GM19468 (cell line): ENCODE data around the gene NTSR1.

Experiments
- ATAC-seq: cut with Tn5 transposase; IDR thresholded peaks from one replicate; pipeline ENCODE4 v1.9.1; 2021; ENCODE audit warnings: mild to moderate bottlenecking, moderate library complexity, moderate number of reproducible peaks; ENCODE audit not compliant: unreplicated experiment; ENCODE audit errors: extremely low read depth

Gene NTSR1

DNA sequence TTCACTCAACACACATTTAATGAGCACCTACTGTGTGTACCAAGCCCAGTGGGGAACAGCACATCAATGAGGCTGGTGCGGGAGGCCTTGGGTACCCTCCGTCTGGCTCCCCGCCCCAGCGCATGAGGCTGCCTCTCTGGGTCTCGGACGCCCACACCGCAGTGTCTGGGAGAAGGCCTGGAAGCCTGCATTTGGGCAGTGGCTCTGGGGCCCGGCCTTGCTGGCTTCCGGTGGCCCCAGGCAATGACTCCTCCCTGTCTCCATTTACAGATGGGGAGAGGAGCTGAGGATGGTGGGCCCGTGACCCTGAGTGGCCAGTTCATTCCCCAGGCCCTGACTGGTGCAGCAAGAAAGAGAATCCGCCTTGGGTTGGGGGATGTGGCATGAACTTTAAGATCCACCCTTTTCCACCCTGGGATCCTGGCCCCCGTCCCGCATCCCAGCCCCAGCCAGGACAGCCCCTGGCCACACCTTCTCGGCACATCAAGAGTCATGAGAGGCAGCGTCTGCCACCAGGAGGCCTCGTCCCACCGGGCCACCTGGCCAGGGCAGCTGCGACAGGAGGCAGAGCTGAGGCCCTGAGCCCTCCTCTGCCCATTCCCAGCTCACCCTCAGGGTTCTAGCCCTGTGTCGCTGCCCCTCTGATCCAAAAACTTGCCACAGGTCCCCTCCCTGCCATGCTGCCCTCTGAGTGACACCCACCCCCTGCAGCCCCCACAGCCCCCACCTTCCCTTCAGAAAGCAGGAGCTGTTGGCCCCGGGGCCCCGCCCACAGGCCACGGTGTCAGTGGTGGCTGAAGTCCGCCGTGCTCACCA is 70.2 kb downstream of the NTSR1 start:
- no peak for ATAC-seq

DNA sequence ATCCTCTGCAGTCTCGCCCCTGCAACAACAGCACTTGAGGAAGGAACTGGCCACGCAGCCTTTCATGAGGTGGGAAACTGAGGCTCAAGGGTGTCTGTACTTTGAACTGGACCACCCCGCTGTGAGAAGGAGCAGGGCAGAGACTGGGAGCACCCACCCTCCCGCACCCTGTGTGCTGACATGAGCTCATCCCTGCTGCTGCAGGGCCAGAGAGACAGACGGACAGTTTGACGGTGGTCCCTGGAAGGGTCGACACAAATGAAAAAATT is 70.7 kb downstream of the NTSR1 start:
- ATAC-seq, result no peak

DNA sequence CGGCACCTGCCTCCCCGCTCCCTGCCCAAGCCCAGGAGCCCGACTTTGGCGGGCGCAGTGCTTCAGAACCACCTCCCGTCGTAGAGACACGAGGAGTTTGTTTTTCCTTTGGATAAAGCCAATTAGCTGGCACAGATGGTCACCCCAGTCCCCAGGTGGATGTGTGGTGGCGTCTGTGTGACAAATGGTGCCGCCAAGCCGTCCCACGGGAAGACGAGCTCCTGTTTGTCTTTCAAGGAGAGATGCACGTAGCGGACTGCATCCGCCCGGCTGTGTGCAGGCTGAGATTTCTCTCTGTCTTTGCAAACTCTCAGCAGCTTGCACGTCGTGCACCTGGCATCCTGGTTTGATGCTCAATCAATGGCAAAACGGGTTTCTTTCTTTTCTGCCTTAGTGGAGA is 71.6 kb downstream of the NTSR1 start:
- no peak for ATAC-seq

DNA sequence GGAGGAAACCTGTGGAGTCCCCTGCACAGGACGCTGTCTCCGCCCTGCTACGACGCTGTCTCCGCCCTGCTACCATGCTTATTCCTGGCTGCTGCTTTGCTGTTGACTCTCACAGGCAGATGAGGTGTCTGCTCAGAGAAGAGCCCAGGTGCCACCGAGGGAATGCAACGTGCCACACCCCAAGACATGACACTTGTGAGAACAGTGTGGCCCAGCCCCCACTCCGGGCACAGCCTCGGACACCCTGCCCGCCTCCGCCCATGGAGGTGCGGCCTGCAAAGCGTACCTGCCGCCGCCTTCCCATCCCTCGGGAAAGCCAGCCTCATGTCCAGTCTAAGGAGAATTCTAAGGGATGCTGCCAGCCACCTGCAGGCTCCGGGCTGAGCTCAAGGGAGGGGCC is 72.1 kb downstream of the NTSR1 start:
- ATAC-seq, result no peak

DNA sequence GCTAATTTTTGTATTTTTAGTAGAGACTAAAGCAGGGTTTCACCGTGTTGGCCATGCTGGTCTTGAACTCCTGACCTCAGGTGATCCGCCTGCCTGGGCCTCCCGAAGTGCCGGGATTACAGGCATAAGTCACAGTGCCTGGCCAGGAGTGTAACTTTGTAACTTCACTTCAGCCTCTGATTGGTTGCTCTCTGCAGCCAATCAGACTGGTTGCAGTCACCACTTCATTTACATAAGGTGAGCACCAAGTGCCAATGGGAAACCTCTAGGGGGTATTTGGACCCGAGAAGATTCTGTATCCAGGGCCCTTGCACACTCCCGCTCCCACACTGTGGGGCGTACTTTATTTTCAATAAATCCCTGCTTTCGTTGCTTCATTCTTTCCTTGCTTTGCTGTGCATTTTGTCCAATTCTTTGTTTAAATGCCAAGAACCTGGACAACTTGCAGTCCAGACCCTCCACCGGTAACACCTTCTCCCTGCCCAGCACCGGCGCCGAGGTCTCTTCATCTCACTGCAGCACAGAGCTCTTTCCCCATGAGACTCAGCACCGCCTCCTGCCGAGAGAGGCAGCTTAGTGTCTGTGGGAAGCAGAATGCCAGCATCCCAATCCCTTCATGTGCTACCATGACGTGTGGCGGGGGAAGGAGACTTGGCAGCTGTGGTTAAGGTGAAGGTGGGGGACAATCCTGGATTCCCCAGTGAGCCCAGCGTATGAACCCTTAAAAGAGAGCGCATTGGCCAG is 73.7 kb downstream of the NTSR1 start:
- ATAC-seq, result no peak

DNA sequence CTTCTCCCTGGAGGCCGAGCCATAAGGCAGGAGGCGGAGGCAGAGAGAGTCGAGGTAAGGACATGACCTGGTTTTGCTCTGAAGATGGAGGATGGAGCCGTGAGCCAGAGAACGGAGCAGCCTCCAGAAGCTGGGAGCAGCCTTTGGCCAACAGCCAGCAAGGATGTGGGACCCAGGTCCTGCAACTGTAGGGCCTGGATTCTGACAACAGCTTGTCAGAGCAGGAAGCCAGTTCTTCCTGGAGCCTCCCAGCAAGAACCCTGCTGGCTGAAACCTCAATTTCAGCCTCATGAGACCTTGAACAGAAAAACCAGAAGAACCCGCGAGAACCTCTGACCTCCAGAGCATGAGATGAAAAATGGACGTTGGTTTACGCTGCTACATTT is 74.2 kb downstream of the NTSR1 start:
- ATAC-seq, result no peak

DNA sequence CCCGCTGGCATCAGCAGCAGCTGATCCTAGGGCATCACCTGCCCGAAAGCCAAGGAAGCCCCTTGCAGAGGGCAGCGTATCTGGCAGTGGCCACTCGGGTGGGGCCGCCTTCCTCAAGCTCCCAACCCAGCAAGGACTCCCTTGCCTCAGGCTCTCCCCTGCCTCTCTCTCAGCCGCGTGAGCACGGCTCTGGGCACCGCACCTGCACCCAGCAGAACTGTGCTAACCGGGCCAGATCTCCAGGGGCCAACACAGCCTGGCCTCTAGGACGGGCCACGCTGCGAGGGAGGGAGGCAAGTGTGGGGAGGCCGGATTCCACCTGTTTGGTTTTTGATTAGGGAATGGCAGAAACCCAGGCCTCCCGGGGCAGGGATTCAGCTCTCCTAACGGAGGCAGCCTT is 75.9 kb downstream of the NTSR1 start:
- ATAC-seq, result no peak

DNA sequence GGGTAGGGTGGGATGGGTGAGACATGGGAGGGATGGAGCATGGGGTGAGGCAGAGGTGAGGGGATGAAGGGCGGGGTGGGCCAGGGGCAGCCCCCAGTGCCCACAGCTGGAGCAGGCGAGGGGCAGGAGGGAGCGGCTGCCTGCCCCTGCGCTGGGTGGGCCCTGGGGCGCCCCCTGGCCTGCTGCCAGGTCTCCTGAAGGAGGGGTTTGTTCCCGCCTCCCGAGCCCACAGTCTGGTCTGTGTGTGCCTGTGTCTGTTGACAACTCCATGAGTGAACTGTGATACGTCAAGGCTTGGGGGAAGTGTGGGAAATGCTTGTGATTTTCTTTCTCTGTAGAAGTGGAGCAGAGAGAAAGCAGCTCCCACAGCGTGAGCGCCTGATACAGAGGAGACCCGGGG is 76.8 kb downstream of the NTSR1 start:
- ATAC-seq, result no peak

DNA sequence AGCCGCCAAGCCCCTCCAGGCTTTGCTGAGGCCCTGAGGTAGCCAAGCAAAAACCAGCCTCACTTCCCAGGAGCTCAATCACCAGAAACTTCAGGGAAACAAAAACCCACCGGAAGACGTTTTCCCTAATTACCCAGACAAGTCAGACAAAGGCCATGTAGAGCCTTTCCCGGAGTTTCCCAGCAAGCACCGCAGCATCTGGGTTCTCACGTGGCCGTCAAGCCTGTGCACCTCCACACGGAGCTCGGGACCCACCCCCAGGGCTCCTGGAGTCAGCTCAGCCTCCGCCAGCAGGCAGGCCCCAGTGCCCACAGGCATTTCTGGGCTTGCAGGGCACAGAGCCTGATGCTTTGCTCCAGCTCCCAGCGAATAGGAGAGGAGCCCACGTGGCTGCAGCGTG is 77.5 kb downstream of the NTSR1 start:
- ATAC-seq, result no peak

DNA sequence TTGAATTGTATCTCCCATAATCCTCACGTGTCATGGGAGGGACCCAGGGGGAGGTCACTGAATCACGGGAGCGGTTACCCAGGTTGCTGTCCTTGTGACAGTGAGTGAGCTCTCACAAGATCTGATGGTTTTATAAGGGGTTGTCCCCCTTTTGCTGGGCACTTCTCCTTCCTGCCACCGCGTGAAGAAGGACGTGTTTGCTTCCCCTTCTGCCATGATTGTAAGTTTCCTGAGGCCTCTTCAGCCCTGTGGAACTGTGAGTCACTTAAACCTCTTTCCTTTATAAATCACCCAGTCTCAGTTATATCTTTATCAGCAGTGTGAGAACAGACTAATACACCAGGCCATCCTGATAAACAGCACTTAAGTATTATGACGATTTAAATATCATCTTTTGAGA is 78.7 kb downstream of the NTSR1 start:
- no peak for ATAC-seq

DNA sequence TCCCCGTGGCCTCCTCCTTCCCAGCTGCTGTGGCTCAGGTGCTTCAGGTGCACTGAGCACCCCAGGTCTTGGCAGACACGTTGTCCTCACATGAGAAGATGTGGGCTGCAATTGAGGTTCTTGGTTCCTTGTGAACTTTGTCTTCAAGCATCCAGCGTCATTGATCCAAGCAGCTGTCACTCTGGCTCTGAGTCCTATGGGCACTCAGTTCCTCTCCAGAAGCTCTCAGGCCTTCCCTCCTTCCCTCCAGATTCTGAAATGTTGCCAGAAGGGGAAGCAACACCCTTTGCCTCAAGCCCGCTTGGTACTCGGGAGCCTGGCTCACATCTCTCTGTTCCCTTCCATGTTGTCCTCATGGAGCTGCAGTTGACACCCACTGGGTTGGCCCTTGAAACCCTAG is 79.2 kb downstream of the NTSR1 start:
- no peak for ATAC-seq

DNA sequence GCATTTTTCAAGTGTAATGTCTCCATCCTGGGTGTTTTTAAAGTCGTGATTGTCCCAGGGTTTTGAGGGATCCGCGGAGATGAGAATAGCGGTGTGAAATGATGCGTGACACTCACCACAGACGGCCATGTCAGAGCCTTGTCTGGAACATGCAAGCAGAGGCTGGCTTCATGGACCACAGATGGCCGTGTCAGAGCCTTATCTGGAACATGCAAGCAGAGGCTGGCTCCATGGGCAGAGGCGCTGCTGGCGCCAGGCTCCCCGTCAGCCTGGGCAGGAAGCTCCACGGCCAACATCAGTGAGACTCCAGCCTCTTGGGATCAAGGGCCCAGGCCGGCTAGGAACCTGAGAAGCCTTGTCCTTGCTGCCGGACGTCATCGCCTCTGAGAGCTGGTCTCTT is 80.0 kb downstream of the NTSR1 start:
- ATAC-seq, result no peak

DNA sequence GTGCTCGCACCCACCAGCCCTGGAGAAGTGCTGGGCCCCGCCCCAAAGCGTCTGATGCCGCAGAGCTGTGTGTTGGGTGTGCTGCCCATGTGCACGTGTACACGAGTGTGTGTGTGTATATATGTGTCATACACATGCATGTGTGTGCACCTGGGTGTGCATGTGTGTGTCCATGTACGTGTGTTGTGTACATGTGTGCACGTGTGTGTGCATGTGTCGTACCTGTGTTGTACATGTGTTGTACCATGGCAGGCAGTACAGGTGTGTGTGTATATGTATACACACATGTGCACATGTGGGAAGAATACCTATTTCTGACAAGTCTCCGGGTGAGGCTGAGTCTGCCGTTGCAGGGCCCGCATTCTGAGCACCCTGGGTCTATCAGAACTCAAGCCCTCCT is 81.4 kb downstream of the NTSR1 start:
- no peak for ATAC-seq

DNA sequence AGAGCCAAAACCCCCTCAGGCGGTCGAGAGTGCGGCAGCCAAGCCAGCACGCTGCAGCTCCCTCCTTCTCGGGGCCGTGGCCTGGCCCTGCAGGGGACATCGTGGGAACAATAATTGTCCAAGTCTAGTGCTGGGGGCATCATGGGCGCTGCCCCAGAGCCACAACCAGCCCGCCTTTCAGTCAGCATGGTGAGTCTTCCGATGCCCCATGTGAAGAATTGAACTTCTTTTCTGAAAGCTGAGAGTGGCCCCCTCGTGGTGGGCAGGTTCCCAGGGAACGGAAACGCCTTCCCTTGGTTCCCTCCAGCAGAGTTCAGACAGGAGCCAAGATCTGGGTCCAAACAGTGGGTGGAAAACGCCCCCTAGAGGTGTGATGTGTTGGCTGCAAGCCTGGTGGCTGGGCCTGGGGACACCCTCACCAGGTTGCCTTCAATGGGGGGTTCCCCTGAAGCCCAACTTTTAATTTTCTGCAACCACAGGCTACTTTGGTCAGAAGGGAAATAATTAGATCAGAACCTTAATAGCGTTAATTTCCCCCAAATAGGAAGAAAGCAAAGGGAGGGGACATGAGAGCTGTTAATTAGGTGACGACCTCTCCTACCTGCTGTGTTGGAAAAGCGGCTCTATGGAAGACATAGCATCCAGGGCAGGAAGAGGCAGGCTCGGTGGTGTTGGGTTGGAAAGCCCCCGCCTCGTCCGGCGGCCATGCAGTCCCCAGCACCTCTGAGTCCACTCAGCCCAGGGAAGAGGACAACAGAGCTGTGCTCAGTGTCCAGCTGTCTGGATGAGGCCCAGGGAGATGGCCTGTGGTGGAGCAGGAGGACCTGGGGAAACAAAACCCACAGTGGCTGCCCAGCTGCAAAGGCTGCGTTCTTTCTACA is 82.9 kb downstream of the NTSR1 start:
- ATAC-seq, result no peak

DNA sequence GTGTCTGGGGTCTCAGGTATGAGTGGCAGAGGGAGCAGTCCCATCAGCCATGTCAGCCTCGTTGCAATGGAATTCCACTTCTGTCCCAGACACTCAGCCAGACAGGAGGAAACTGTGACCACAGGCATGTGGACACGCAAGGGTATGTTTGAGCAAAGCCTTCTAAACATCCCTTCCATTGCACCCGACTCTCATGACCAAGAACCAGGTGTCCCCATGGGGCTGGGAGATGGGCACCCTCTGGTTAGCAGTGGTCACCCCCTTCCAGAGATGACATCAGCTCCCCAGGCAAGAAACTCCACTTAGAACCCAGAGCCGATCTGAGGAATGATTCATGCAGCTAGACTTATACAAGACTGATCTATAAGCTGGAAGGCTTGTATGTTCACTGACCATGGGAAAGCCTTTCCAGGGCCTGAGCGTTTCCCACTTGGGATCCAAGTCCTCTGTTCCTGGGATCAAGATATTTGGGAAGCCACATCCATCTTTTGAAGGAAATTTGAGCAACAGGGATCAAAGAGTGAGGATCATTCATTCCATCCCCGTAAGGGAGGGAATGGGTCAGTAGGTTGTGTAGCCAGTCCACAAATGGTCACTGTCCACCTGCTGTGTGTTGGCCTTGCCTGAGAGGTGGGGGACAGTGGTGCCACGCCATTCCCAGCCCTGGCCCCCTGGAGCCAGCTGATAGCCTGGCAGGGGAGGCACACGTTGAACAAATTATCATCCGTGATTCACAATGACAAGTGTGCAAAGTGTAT is 83.7 kb downstream of the NTSR1 start:
- no peak for ATAC-seq

DNA sequence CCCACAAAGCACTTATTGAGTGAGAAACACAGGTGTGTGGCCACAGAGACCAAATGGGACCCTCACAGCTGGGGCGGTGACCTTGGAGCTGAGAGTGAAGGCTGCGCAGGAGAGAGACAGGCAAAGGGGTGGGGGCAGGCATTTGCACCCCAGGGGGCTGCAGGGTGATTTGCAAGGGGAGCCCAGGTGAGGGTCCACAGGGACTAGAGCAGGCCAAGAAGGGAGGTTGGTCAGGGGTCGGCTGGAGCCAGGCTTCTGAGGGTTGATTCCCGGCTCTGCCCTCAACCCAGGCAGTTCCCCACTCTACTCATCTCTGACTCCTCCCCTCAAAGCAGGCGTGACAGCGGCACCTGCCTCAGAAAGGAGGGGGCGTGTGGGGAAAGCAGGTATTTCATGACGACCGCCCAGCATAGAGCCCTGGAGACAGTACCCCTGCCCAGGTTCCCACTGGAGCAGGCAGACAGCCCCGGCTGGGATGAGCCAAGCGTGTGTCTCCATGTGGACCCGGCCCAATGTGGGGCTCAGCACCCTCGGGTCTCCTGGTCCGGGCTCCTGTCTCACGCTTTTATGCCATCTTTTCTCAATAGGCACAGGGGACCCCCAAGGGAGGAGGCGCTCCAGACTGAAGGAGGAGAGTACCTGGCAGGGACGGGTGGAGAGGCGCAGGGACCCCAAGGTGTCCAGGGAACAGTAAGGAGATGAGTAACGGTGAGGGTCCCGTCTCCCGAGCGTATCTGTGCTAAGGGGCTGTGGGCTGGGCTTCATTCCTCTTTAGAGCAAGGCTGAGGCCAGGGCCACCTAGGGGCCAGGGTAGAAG is 84.5 kb downstream of the NTSR1 start:
- ATAC-seq, result no peak

DNA sequence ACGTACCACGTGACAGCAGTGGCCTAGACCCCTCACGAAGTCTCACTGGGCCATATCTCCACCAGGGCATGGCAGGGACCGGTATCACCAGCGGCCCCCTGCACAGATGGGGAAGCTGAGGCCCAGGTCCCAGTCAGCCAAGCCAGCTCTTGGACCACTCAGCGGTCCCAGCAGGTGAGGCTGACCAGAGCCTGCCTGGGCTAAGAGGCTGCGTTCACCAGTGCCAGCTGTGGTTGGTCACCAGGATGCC is 85.0 kb downstream of the NTSR1 start:
- ATAC-seq, result no peak

DNA sequence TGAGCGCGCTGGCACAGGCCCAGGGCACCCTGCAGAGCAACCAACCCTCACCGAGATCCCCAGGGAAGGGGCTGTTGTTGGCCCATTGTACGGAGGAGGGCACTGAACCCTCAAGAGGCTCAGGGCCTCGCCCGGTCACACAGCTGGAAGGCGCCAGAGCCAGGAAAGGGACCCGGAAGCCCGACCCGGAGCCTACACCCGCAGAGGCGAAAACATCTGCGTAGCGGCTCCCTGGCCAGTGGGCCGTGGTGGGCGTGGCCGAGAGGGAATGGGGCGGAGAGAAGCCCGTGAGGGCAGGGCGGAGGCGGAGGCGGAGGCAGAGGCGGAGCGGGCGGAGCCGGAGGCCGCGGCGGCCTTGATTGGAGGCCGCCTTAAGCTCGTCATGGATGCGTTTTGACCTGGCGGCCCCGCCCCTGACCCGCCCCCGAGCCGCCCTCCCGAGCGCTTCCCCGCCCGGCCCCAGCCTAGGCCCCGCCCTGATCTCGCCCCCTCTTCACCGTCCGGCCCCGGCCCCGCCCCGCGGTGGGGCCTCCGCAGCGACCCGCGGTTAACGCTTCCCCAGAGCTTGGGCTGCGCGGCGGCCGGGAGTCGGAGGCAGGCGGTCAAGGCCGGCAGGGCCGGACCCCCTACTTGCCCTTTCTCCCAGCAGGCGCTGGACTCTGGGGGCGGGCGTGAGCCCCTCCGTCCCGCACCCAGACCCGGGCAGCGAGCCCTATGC is 85.5 kb downstream of the NTSR1 start:
- peak; percentile 60 for ATAC-seq

DNA sequence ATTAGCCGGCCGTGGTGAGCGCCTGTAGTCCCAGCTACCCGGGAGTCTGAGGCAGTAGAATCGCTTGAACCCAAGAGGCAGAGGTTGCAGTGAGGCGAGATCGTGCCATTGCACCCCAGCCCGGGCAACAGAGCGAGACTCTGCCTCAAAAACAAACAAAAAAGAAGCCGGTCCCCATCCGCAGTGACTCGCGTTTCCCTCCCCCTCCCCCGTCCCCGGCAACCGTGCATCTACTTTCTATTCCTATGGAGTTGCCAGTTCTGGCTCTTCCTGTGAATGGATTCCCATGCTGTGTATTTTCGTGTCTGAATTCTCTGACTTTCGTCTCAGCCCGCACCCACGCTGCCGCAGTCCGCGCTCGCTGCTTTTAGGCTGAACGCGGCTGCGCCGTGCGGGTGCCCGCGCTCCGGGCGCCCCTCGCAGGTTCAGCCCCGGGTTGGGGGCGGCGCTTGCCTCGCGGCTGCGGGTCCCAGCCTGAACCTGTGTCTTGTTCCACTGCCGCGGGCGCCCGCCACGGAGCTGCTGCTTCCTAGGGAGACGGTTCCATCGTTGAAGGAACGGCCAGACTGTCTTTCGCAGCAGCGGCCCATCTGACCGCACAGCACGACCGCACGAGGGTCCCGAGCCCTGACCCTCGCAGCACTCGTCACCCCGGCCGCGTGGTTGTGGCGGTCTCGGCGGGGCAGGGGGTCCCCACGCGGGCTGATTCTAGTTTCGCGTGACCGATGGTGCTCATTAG is 86.6 kb downstream of the NTSR1 start:
- ATAC-seq, result no peak
